Measurements from ENCODE around the gene PDLIM7.
"Not testable (repeated sequence)": the region's sequence is repeated elsewhere in the genome, so short reads cannot be mapped to it uniquely, and the experiment has no call there.

PDLIM7 gene

GRCh38 chr5:177490311-177490991, 7.0 kb downstream of the PDLIM7 start:
- no peak for FAIRE-seq

GRCh38 chr5:177489119-177489716, 8.2 kb downstream of the PDLIM7 start:
- FAIRE-seq = no peak

- FAIRE-seq = no peak
These were observed 9.4 kb downstream of the PDLIM7 start for GRCh38 chr5:177487975-177488374.

GRCh38 chr5:177487144-177487543, 10.3 kb downstream of the PDLIM7 start:
- no peak for FAIRE-seq

- FAIRE-seq = no peak
These were observed 11.1 kb downstream of the PDLIM7 start for GRCh38 chr5:177486256-177486655.

GRCh38 chr5:177485753-177486152, 11.7 kb downstream of the PDLIM7 start:
- FAIRE-seq = not testable (repeated sequence)

- no peak for FAIRE-seq
These were observed 12.4 kb downstream of the PDLIM7 start for GRCh38 chr5:177484902-177485549.

- no peak for FAIRE-seq
These were observed 13.2 kb downstream of the PDLIM7 start for GRCh38 chr5:177483994-177484901.

GRCh38 chr5:177483042-177483441, 14.4 kb downstream of the PDLIM7 start:
- FAIRE-seq = no peak

- no peak for FAIRE-seq
These were observed 15.0 kb downstream of the PDLIM7 start for GRCh38 chr5:177482359-177482795.

- no peak for FAIRE-seq
These were observed 17.6 kb downstream of the PDLIM7 start for GRCh38 chr5:177479774-177480173.

GRCh38 chr5:177478711-177479646, 18.4 kb downstream of the PDLIM7 start:
- FAIRE-seq = no peak

GRCh38 chr5:177477701-177478477, 19.5 kb downstream of the PDLIM7 start:
- FAIRE-seq = no peak

- FAIRE-seq = no peak
These were observed 20.7 kb downstream of the PDLIM7 start for GRCh38 chr5:177476531-177477233.

- FAIRE-seq = no peak
These were observed 21.6 kb downstream of the PDLIM7 start for GRCh38 chr5:177475563-177476427.

- no peak for FAIRE-seq
These were observed 22.4 kb downstream of the PDLIM7 start for GRCh38 chr5:177474846-177475562.

- no peak for FAIRE-seq
These were observed 23.4 kb downstream of the PDLIM7 start for GRCh38 chr5:177474002-177474476.

- no peak for FAIRE-seq
These were observed 23.9 kb downstream of the PDLIM7 start, which contains the start of gene DBN1 for GRCh38 chr5:177473443-177474001. DBN1 (minus strand) TSS chr5:177473634; CDS start chr5:177473521, 113 bp downstream.
